ENCODE data around the gene FAM241A.
A peak's percentile ranks its signal among the peaks of the same experiment; 100 is the strongest.

FAM241A gene

DNA sequence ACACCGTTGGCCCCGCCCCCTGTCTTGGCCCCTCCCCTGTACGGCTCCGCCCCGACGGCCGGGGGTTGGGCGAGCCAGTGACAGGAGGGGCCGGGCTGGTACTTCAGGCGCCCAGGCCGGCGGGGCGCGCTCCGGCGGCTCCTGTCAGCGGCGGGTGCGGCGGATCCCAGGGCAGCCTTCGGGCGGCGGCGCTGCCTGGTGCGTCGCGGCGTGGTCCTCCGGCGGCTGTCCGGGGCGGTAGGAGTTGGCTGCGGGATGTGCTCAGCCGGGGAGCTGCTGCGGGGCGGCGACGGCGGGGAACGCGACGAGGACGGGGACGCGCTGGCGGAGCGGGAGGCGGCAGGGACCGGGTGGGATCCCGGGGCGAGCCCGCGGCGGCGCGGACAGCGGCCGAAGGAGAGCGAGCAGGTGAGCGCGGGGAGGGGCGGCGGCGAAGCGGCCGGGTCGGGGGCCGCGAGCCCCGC lies at the start of gene FAM241A:
FAM241A (plus strand) TSS at position 129 of the 464 bp plus-strand sequence; CDS start at position 256, 127 bp downstream.
- H3K4me3 ChIP-seq: peak within 1 kb of the TSS; percentile 96
- peak; percentile 93 for DNase-seq (ENCODE audit: low spot score)
- TF ChIP-seq, protein P1, sequence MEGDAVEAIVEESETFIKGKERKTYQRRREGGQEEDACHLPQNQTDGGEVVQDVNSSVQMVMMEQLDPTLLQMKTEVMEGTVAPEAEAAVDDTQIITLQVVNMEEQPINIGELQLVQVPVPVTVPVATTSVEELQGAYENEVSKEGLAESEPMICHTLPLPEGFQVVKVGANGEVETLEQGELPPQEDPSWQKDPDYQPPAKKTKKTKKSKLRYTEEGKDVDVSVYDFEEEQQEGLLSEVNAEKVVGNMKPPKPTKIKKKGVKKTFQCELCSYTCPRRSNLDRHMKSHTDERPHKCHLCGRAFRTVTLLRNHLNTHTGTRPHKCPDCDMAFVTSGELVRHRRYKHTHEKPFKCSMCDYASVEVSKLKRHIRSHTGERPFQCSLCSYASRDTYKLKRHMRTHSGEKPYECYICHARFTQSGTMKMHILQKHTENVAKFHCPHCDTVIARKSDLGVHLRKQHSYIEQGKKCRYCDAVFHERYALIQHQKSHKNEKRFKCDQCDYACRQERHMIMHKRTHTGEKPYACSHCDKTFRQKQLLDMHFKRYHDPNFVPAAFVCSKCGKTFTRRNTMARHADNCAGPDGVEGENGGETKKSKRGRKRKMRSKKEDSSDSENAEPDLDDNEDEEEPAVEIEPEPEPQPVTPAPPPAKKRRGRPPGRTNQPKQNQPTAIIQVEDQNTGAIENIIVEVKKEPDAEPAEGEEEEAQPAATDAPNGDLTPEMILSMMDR (IDR thresholded peaks at IDR 0.05): no peak
- H3K27ac ChIP-seq: peak within 1 kb of the TSS; percentile 76 to 97

DNA sequence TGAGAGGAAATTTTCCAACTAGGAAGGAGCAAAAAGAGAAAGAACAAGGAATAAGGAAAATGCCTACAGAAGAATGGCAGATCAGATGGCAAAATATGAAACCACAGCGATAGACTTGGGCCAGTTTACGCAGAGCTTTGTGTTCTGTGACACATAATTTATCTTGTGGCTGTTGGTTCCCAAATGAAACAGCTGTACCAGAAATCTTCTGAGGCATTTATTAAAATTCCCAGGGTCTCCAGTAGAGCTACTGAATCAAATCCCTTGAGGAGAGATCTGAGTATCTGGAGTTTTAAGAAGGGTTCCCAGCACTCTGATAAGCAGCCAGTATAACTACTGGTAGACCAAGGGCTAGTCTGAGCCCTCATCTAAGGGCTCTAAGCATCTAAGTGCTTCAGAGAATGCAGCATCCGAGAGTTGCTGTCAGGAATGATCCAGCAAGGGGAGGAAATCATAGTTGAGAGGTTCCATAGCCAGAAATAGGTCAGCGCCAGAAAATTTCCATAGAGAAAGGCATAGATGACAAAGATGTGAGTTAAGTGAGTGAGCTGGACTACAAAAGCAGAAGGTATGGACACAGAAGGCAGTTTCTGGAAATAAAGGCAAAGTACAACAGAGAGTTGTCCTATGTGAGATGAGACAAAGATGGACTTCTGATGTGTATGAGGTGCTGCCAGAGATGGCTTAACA lies 46.3 kb upstream of the FAM241A start:
- TF ChIP-seq, protein P1 (IDR thresholded peaks at IDR 0.05): no peak
- no peak for DNase-seq (ENCODE audit: low spot score)
- Histone ChIP-seq H3K4me3 (no peak overlapping the region), H3K27ac (no peak overlapping the region)

GRCh38 chr4:112099701-112100297 lies 45.5 kb upstream of the FAM241A start:
- TF ChIP-seq, protein P1 (IDR thresholded peaks at IDR 0.05): peak; percentile 49
- DNase-seq (ENCODE audit: low spot score): no peak
- Histone ChIP-seq H3K4me3 (no peak overlapping the region), H3K27ac (no peak overlapping the region)

DNA sequence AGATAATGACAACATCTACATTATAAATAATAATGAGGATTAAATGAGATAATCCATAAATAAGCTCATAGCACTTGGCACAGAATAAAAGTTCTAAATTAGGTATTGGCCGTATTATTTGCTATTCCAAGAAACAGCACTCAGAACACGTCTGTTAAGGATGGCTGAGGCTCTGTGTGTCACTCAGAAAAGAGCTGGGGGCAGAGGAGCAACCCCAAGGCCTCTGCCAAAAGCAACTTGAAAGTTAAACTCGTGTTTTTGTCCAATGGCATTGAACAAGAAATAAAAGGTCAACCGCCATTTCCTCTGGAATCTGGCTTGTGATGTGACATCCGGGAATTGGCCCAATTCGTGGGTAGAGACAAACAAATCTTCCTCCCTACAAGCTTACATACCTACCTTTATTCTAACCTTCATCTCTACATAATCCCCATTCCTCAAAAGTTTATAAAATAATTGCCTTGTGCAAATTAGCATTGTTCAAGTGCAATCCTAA lies 42.3 kb upstream of the FAM241A start:
- no peak for DNase-seq (ENCODE audit: low spot score)
- TF ChIP-seq, protein P1 (IDR thresholded peaks at IDR 0.05): no peak
- Histone ChIP-seq H3K4me3 (no peak overlapping the region), H3K27ac (no peak overlapping the region)

- TF ChIP-seq, protein P1 (IDR thresholded peaks at IDR 0.05): no peak
- Histone ChIP-seq H3K4me3 (no peak overlapping the region), H3K27ac (no peak overlapping the region)
- DNase-seq (ENCODE audit: low spot score): no peak
Measured at GRCh38 chr4:112105201-112105969, 39.9 kb upstream of the FAM241A start.

DNA sequence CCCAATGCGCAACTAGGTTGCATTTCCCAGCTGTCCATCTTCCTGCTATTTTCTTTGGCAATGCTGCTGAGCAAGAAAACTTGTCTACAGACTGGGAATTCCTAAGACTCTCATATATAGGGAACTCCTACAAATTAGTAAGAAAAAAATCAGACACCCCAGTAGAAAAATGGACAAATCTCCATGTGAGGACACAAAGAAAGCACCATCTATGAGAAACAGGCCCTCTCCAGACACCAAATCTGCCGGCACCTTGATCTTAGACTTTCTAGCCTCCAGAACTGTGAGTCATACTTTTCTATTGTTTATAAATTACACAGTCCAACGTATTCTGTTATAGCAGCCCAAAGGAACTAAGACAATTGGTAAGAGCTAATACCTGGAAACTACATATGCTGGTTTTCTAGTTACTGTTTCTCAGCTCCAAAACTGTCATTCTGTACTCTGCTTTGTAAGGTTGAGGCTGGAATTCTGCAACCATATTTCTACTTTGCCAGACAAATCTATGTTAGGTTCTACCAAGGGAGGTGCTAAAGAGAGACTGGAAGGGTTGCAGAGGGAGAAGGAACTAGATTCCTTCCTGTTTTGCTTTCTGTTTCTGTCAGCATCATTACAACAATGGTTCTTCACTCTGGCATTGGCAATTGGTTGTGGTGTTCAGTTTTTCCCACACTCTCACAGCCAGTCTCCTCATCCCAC lies 35.7 kb upstream of the FAM241A start:
- no peak for DNase-seq (ENCODE audit: low spot score)
- TF ChIP-seq, protein P1 (IDR thresholded peaks at IDR 0.05): no peak
- Histone ChIP-seq H3K27ac (peak overlapping the region in 1 of 2 donors; percentile 12), H3K4me3 (peak overlapping the region; percentile 12)
